Body of pancreas (tissue), 4 donors: Measurements from ENCODE around the gene GOLGA7B. TPM values are rescaled to one million over a fixed set of nuclear protein-coding genes. Genes with fewer than 3 reads are reported as not detected.
A peak's percentile ranks its signal among the peaks of the same experiment; 100 is the strongest.

Experiments used
- ATAC-seq: fragments of 150-250 bp; one replicate; pipeline ENCODE4 v1.9.1; 2016
- DNase-seq, 4 donors: peaks; one replicate each; pipeline ENCODE4 v3.0.0-alpha.2; 2019
- H3K27ac ChIP-seq, 4 donors: fragments of 200-600 bp; sonication (generic); 1 replicate in 3 of 4; 2 replicates in 1 of 4; pipeline versions ENCODE4 v1.5.1 to v1.6.1; 2016 to 2019; ENCODE audit warnings: mild to moderate bottlenecking in 1 of 4, mixed read lengths in 1 of 4, moderate library complexity in 1 of 4
- H3K27me3 ChIP-seq, 2 donors: fragments of 200-600 bp; sonication (generic); one replicate each; pipeline ENCODE4 v1.6.0; 2016; ENCODE audit warnings: mild to moderate bottlenecking in 1 of 2
- H3K36me3 ChIP-seq, 2 donors: fragments of 200-600 bp; sonication (generic); replicated peaks in 1 of 2; 2 replicates each; pipeline ENCODE4 v1.5.1; 2016; ENCODE audit warnings: low read depth in 2 of 2; ENCODE audit not compliant: insufficient read depth in 1 of 2
- H3K4me1 ChIP-seq: fragments of 200-600 bp; sonication (generic); one replicate; pipeline ENCODE4 v1.6.0; 2016
- H3K4me3 ChIP-seq, 2 donors: fragments of 200-600 bp; sonication (generic); 1 replicate in 1 of 2; 2 replicates in 1 of 2; pipeline ENCODE4 v1.5.1; 2016 to 2019
- H3K9me3 ChIP-seq, 3 donors: fragments of 200-600 bp; sonication (generic); 1 replicate in 2 of 3; 2 replicates in 1 of 3; pipeline ENCODE4 v1.5.1; 2016
- POLR2A ChIP-seq, 3 donors: fragments of 450-650 bp; IDR thresholded peaks; one replicate each; pipeline ENCODE4 v1.6.1; 2016; ENCODE audit warnings: antibody characterized with exemption in 3 of 3, mild to moderate bottlenecking in 2 of 3
- WGBS, 2 donors: methylation state at CpG; one replicate each; pipeline ENCODE4 v1.1.5; 2017; 5-methylcytosine and 5-hydroxymethylcytosine counted together
- intact Hi-C: fragments of 100-400 bp; cut with DNase I; formaldehyde crosslinking; loops from one replicate; pipeline ENCODE4 v1.15.1; 2023
- total RNA-seq, 2 donors: library from RNA; depleted of rRNA; stranded (reverse); fragments of >200 nt; gene quantifications; one replicate each; pipeline ENCODE4 v1.1.0, GENCODE V29; 2016
- TF ChIP-seq, protein P1 (sequence below), 7 experiments: fragments of 450-650 bp in 4 of 7; fragments of 200-600 bp in 3 of 7; sonication (generic) in 3 of 7; IDR thresholded peaks; one replicate each; pipeline ENCODE4 v1.5.1; 2016 to 2019; ENCODE audit warnings: antibody characterized with exemption in 7 of 7

The GOLGA7B gene
- total RNA-seq, 2 donors from 2014 or later = 9.1 to 12.5 TPM

DNA sequence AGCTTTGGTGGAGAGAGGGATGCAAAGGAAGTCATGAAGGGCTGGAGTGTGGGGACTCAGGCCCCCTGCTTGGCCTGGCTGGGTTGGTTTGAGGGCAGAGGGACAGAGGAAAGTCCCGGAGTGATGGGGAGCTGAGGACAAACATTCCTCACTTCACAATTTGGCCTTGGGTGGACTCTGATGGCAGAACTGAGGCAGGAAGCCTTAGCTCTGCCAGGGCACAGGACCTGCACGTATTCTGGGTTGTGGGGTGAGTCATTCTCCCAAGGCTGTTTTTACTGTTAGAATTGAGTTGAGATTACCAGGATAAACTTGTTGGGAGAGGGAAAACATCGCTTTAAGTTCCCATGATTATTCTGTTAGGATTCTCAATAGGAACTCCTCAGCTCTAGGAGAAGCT lies 2.6 kb downstream of the GOLGA7B start:
- DNase-seq = no peak
- Histone ChIP-seq H3K4me1 (peaks cover 15% of the 10 kb centered on the region), H3K4me3 (no peak overlapping the region), H3K9me3 (no peaks in the 10 kb centered on the region), H3K36me3 (no peaks in the 10 kb centered on the region), H3K27ac (no peak overlapping the region), H3K27me3 (no peaks in the 10 kb centered on the region)
- TF ChIP-seq POLR2A (IDR thresholded peaks at IDR 0.05) = no peak
- TF ChIP-seq, protein P1, sequence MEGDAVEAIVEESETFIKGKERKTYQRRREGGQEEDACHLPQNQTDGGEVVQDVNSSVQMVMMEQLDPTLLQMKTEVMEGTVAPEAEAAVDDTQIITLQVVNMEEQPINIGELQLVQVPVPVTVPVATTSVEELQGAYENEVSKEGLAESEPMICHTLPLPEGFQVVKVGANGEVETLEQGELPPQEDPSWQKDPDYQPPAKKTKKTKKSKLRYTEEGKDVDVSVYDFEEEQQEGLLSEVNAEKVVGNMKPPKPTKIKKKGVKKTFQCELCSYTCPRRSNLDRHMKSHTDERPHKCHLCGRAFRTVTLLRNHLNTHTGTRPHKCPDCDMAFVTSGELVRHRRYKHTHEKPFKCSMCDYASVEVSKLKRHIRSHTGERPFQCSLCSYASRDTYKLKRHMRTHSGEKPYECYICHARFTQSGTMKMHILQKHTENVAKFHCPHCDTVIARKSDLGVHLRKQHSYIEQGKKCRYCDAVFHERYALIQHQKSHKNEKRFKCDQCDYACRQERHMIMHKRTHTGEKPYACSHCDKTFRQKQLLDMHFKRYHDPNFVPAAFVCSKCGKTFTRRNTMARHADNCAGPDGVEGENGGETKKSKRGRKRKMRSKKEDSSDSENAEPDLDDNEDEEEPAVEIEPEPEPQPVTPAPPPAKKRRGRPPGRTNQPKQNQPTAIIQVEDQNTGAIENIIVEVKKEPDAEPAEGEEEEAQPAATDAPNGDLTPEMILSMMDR (IDR thresholded peaks at IDR 0.05) = no peak
- no peak for ATAC-seq
- intact Hi-C loops = no loop called here
- WGBS, 2 donors = 52 to 53% methylated on average over 3 of the region's 3 CpGs

DNA sequence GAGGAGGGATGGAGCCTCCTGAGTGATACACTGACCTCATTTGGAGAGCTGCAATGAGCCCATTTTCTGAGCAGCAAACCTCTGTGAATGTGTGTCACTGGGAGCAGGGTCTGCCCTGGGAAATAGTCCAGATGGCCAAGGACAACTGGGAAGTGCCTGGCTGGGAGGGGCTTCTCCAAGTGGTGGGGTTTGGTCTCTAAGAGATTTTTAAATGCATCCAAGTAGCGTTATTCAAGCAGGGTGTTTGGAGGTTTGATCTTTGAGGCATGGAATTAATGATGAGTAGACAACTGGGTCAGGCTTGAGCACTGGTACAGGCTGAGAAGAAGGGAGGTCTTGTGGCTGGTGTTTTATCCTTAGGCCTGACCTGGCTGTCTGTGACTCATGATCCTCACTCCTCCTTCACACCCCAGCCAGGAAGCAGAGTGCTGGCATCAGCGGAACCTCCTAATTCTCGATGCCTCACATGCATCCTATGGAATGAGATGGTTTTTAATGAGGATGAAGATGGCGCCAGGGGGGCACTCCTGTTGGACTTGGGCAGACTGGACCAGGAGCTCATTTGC lies 3.3 kb downstream of the GOLGA7B start:
- peaks cover 15% of the 10 kb centered on the region for H3K4me1 ChIP-seq
- H3K9me3 ChIP-seq = no peaks in the 10 kb centered on the region
- TF ChIP-seq, protein P1 (IDR thresholded peaks at IDR 0.05) = no peak
- TF ChIP-seq POLR2A (IDR thresholded peaks at IDR 0.05) = no peak
- intact Hi-C loops = no loop called here
- 88% methylated on average over 4 of the region's 4 CpGs for WGBS, 2 donors
- DNase-seq (no peak), ATAC-seq (no peak)
- H3K27ac ChIP-seq = no peak overlapping the region
- H3K4me3 ChIP-seq = no peak overlapping the region
- H3K36me3 ChIP-seq = no peaks in the 10 kb centered on the region
- no peaks in the 10 kb centered on the region for H3K27me3 ChIP-seq

DNA sequence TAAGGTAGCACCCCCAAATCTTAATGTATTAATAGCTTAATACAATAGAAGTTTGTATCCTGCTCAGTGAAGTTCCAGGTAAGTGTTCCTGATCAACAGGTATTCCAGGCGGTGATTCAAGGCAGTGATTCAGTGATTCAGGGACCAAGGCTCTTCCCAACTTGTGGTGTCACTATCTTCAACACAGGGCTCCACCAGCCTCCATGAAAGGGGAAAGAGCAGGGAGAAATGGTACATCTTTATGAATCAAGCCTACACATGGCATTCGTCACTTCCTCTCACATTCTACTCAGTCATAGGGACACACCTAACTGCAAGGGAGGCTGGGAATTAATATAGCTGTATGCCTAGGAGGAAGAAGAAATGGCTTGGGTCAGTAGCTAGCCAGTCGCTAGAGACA lies 5.1 kb downstream of the GOLGA7B start:
- DNase-seq = no peak
- Histone ChIP-seq H3K36me3 (no peaks in the 10 kb centered on the region), H3K27ac (no peak overlapping the region), H3K4me3 (no peak overlapping the region), H3K9me3 (no peaks in the 10 kb centered on the region), H3K4me1 (peaks cover 7% of the 10 kb centered on the region), H3K27me3 (no peaks in the 10 kb centered on the region)
- WGBS, 2 donors = 91 to 98% methylated on average over 3 of the region's 3 CpGs
- intact Hi-C loops = no loop called here
- no peak for ATAC-seq
- TF ChIP-seq, protein P1 (IDR thresholded peaks at IDR 0.05) = no peak
- TF ChIP-seq POLR2A (IDR thresholded peaks at IDR 0.05) = no peak

DNA sequence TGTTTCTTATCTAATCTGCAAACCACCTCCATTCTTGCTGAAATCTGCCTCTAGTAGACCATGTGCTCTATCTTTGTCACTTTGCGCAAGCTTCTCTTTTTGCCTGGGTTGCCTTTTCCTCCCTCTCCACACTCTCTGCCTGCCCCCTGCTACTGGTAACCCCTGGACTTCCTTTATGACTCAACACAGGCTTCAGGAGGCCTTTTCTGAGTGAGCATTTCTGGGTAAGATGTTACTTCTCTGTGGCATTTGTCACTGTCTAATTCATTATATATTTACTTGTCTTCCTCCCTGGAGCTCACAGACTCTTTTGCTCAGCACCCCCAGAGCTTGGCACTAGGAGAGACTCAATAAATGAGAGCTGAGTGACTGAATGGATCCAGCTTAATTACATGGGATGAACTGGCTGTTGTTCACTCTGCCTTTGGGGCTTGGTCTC lies 8.4 kb downstream of the GOLGA7B start:
- no peak for ATAC-seq
- peaks cover 19% of the 10 kb centered on the region for H3K4me1 ChIP-seq
- TF ChIP-seq, protein P1 (IDR thresholded peaks at IDR 0.05) = no peak
- no peaks in the 10 kb centered on the region for H3K36me3 ChIP-seq
- no peaks in the 10 kb centered on the region for H3K9me3 ChIP-seq
- no peak overlapping the region for H3K27ac ChIP-seq
- no peak overlapping the region for H3K4me3 ChIP-seq
- H3K27me3 ChIP-seq = no peaks in the 10 kb centered on the region
- intact Hi-C loops = no loop called here
- no peak for DNase-seq
- 88 to 96% methylated on average over 1 of the region's 1 CpG for WGBS, 2 donors

DNA sequence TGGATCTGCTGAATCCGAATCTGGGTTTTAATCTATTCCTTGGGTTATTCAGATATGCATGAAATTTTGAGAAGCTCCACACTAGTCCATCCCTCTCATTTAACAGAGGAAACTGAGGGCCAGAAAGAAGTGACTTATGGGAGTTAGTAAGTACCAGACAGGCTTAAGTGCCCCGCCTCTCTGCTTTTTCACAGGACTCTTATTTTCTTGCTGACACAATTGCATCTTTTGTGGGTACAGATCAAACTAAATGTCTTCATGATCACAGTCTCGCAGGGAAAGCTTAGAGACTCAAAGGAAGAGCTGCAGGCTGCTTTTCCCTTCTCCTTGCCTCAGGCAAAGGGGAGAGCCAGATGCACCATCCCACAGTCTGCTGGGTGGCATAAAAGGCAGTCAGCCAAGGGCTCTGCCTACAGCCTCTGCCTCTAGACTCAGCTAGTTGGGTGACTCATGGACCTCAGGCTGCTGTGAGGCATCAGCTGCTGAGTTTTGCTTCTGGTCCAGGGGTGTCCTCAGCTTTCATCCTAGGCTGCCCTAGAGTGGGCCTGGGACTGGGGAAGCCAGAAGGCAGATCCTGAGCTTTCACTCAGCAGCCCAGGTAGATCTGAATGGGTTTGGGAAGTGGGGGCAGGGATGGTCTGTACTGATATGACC lies 11.6 kb downstream of the GOLGA7B start:
- ATAC-seq = peak; percentile 43
- peak in 3 of 4 donors; percentile 29 to 63 (median 38) for DNase-seq
- peaks cover 22% of the 10 kb centered on the region for H3K4me1 ChIP-seq
- no peaks in the 10 kb centered on the region for H3K36me3 ChIP-seq
- H3K27ac ChIP-seq = peak overlapping the region in 2 of 4 donors; percentile 18 to 50
- WGBS, 2 donors = 76 to 92% methylated on average over 3 of the region's 3 CpGs
- H3K9me3 ChIP-seq = no peaks in the 10 kb centered on the region
- no peak overlapping the region for H3K4me3 ChIP-seq
- no peak for TF ChIP-seq POLR2A (IDR thresholded peaks at IDR 0.05)
- TF ChIP-seq, protein P1 (IDR thresholded peaks at IDR 0.05) = no peak
- H3K27me3 ChIP-seq = no peaks in the 10 kb centered on the region
- intact Hi-C loops = no loop called here
